HepG2 (cell line): Measurements from ENCODE around the gene KLK14. TPM values are rescaled to one million over a fixed set of nuclear protein-coding genes. Genes with fewer than 3 reads are reported as not detected.

Source experiments
- E2F1 ChIP-seq: sonication (generic); formaldehyde crosslinking; IDR thresholded peaks from 2 replicates; pipeline ENCODE4 v1.5.0; 2020; ENCODE audit warnings: missing genetic modification reagents
- HNRNPH1 ChIP-seq: fragments of 200-400 bp; formaldehyde crosslinking; optimal IDR thresholded peaks from 2 replicates; pipeline ENCODE3; 2017; ENCODE audit warnings: mild to moderate bottlenecking, low read depth, low read length
- KAT8 ChIP-seq: IDR thresholded peaks from 2 replicates; pipeline ENCODE4 v1.6.1; 2016; ENCODE audit warnings: missing genetic modification reagents, missing compliant biosample characterization
- NFE2L2 ChIP-seq: fragments of 150-350 bp; IDR thresholded peaks from 2 replicates; pipeline ENCODE4 v1.6.1; 2014; ENCODE audit warnings: low read length
- PHF5A ChIP-seq: IDR thresholded peaks from one replicate; pipeline ENCODE4 v1.6.1; 2018; ENCODE audit warnings: low read depth, missing genetic modification reagents; ENCODE audit not compliant: unreplicated experiment
- ZBTB26 ChIP-seq: IDR thresholded peaks from 2 replicates; pipeline ENCODE4 v1.6.1; 2016; ENCODE audit warnings: missing compliant biosample characterization, missing genetic modification reagents, borderline replicate concordance
- ZBTB7B ChIP-seq: sonication (generic); formaldehyde crosslinking; IDR thresholded peaks from 2 replicates; pipeline ENCODE4 v1.4.0; 2020; ENCODE audit warnings: missing genetic modification reagents
- ZHX2 ChIP-seq, 2 experiments: sonication (generic) in 1 of 2; formaldehyde crosslinking in 1 of 2; IDR thresholded peaks; 2 replicates each; pipeline versions ENCODE4 v1.6.1 to v1.9.0; 2014 to 2022; ENCODE audit warnings: antibody characterized with exemption in 1 of 2, borderline replicate concordance in 1 of 2, inconsistent platforms in 1 of 2, low read depth in 1 of 2, missing genetic modification reagents in 1 of 2
- ZSCAN29 ChIP-seq: sonication (generic); formaldehyde crosslinking; conservative IDR thresholded peaks from 2 replicates; pipeline ENCODE4 v1.4.0; 2020; ENCODE audit warnings: mild to moderate bottlenecking, missing genetic modification reagents
- polyA plus RNA-seq, 8 experiments: library from polyadenylated mRNA; depleted of rRNA in 3 of 8; stranded (reverse) in 7 of 8; unstranded in 1 of 8; fragments of >200 nt; fragmentation: Illumina TruSeq in 4 of 8; extraction: Trizol in 4 of 8; gene quantifications; 2 replicates each; pipeline versions ENCODE4 v1.2.1 to v1.2.3, GENCODE V29; 2011 to 2016; ENCODE audit warnings: low read depth in 4 of 8, missing spikeins in 1 of 8, mixed read lengths in 1 of 8; ENCODE audit not compliant: insufficient read depth in 1 of 8
- total RNA-seq, 5 experiments: library from RNA; depleted of rRNA; stranded (reverse); fragments of >200 nt; fragmentation: Illumina TruSeq; extraction: Trizol; gene quantifications; 2 replicates each; pipeline ENCODE4 v1.2.3, GENCODE V29; 2016; ENCODE audit warnings: low read depth in 1 of 5

The KLK14 gene
- total and polyA plus RNA-seq, 2 of the 13 experiments (the other 11 are each of a cell fraction or from before 2014, with no cell fraction given), result not detected

- TF ChIP-seq ZHX2 (IDR thresholded peaks at IDR 0.05; ENCODE audit: low read depth), result no peak
- no peak for TF ChIP-seq ZHX2 (CRISPR knock-in tag; IDR thresholded peaks at IDR 0.05; ENCODE audit: borderline replicate concordance)
- no peak for TF ChIP-seq PHF5A
- no peak for TF ChIP-seq NFE2L2
- TF ChIP-seq ZSCAN29 (CRISPR knock-in tag), result no peak
- no peak for TF ChIP-seq KAT8 (CRISPR knock-in tag)
- no peak for TF ChIP-seq E2F1
- no peak for TF ChIP-seq ZBTB26 (CRISPR knock-in tag)
- no peak for TF ChIP-seq ZBTB7B (CRISPR knock-in tag)
- no peak for TF ChIP-seq HNRNPH1
These were observed 1.8 kb upstream of the KLK14 start (continued) for GRCh38 chr19:51084505-51084904.
